K562 (cell line): ENCODE data around the gene PTPN13. TPM values are rescaled to one million over a fixed set of nuclear protein-coding genes. Genes with fewer than 3 reads are reported as not detected.

Source experiments
- ATAC-seq: fragments of 200-7000 bp; cut with Tn5 transposase; 3 replicates; pipeline ENCODE4 v1.9.1; 2020; ENCODE audit warnings: moderate library complexity
- BruUV-seq: library from RNA; stranded (reverse); fragments of 400-500 nt; replicated peaks from 2 replicates; lab custom pipeline; 2021; lab: Mats Ljungman, UMichigan
- CTCF ChIA-PET: fragments of 300-600 bp; formaldehyde crosslinking; extraction: SDS; loops from one replicate; lab custom pipeline; 2021; ENCODE audit warnings: low intra/inter-chr PET ratio; lab: Yijun Ruan, JAX
- POLR2A ChIA-PET: fragments of 300-600, 350-650 bp; sonication (Branson Sonifier 250); formaldehyde crosslinking; extraction: SDS; loops from one replicate; lab custom pipeline; 2021; ENCODE audit warnings: antibody characterized with exemption, inconsistent platforms; lab: Yijun Ruan, JAX
- DNase-seq, 4 experiments: peaks; one replicate each; pipeline versions ENCODE4 v3.0.0 to v3.0.0-alpha.2; 2011 to 2018; ENCODE audit warnings: low spot score in 3 of 4, mixed read lengths in 3 of 4; ENCODE audit errors: extremely low read depth in 1 of 4
- FAIRE-seq: peaks from 2 replicates; lab custom pipeline; 2011; peaks lifted over from hg19 to GRCh38; lab: Jason Lieb, UNC
- H2AFZ ChIP-seq: 2 replicates; pipeline ENCODE4 v1.6.0; 2011; ENCODE audit warnings: low read depth, low read length, control low read depth, inconsistent platforms
- H3K27ac ChIP-seq: fragments of 200-600 bp; 3 replicates; pipeline ENCODE4 v1.8.0; 2011; ENCODE audit warnings: low read depth, mild to moderate bottlenecking, control low read depth, inconsistent platforms, low read length, moderate library complexity, mixed read lengths; ENCODE audit errors: extremely low read depth
- H3K27me3 ChIP-seq, 2 experiments: fragments of 300-600 bp in 1 of 2; 2 replicates in 1 of 2; 3 replicates in 1 of 2; pipeline versions ENCODE4 v1.6.0 to v1.8.0; 2011; ENCODE audit warnings: inconsistent platforms in 2 of 2, low read length in 2 of 2, mild to moderate bottlenecking in 1 of 2, mixed read lengths in 1 of 2, moderate library complexity in 1 of 2; ENCODE audit not compliant: control insufficient read depth in 2 of 2, insufficient read depth in 2 of 2
- H3K36me3 ChIP-seq: fragments of 300-600 bp; 3 replicates; pipeline ENCODE4 v1.8.0; 2011; ENCODE audit warnings: mild to moderate bottlenecking, low read length, inconsistent platforms; ENCODE audit not compliant: control insufficient read depth, insufficient read depth
- H3K4me1 ChIP-seq, 2 experiments: fragments of 200-600 bp in 1 of 2; replicated peaks in 1 of 2; 2 replicates in 1 of 2; 3 replicates in 1 of 2; pipeline versions ENCODE4 v1.5.1 to v1.8.0; 2011; ENCODE audit warnings: inconsistent platforms in 2 of 2, low read length in 2 of 2, mild to moderate bottlenecking in 1 of 2, mixed read lengths in 1 of 2, moderate library complexity in 1 of 2; ENCODE audit not compliant: control insufficient read depth in 2 of 2, insufficient read depth in 2 of 2
- H3K4me2 ChIP-seq: 2 replicates; pipeline ENCODE4 v1.6.1; 2011; ENCODE audit warnings: low read length, control low read depth, inconsistent platforms, mixed read lengths; ENCODE audit not compliant: insufficient read depth
- H3K4me3 ChIP-seq: fragments of 200-600 bp; sonication (generic), shearing (Covaris generic); 2 replicates; pipeline ENCODE4 v1.5.1; 2016; ENCODE audit warnings: control low read depth, inconsistent platforms
- H3K79me2 ChIP-seq: fragments of 200-600 bp; 3 replicates; pipeline ENCODE4 v1.8.0; 2011; ENCODE audit warnings: low read length, inconsistent platforms; ENCODE audit not compliant: control insufficient read depth, insufficient read depth
- H3K9ac ChIP-seq, 2 experiments: 2 replicates each; pipeline versions ENCODE4 v1.6.0 to v1.6.1; 2011; ENCODE audit warnings: low read depth in 2 of 2, low read length in 2 of 2, control low read depth in 1 of 2, inconsistent platforms in 1 of 2, mild to moderate bottlenecking in 1 of 2, mixed read lengths in 1 of 2; ENCODE audit not compliant: insufficient read depth in 1 of 2
- H3K9me1 ChIP-seq: one replicate; pipeline ENCODE4 v1.6.0; 2011; ENCODE audit warnings: inconsistent platforms, mild to moderate bottlenecking, low read length, moderate library complexity; ENCODE audit not compliant: control insufficient read depth, insufficient read depth
- H3K9me3 ChIP-seq: replicated peaks from 2 replicates; pipeline ENCODE4 v1.5.1; 2011; ENCODE audit warnings: low read depth, low read length, inconsistent platforms; ENCODE audit not compliant: control insufficient read depth, insufficient read depth
- H4K20me1 ChIP-seq: replicated peaks from 2 replicates; pipeline ENCODE4 v1.6.1; 2011; ENCODE audit warnings: low read length, inconsistent platforms, mixed read lengths; ENCODE audit not compliant: control insufficient read depth, insufficient read depth
- BMI1 ChIP-seq: fragments of 150-350 bp; IDR thresholded peaks from 2 replicates; pipeline ENCODE4 v1.6.1; 2014; ENCODE audit warnings: low read length
- DMBX1 ChIP-seq: fragments of 250-450 bp; sonication (Bioruptor Pico); IDR thresholded peaks from 2 replicates; pipeline ENCODE4 v1.8.0; 2022; ENCODE audit warnings: inconsistent platforms, mild to moderate bottlenecking, moderate library complexity, borderline replicate concordance
- GABPA ChIP-seq: fragments of 200-800 bp; sonication (Bioruptor generic); conservative IDR thresholded peaks from 2 replicates; pipeline ENCODE4 v1.6.1; 2016; ENCODE audit warnings: low read depth, missing genetic modification characterization, missing compliant biosample characterization
- HDAC1 ChIP-seq, 2 experiments: fragments of 450-650 bp; IDR thresholded peaks; 2 replicates each; pipeline ENCODE4 v1.6.1; 2016 to 2017; ENCODE audit warnings: inconsistent platforms in 1 of 2, mild to moderate bottlenecking in 1 of 2, moderate library complexity in 1 of 2
- HMG20A ChIP-seq: fragments of 450-650 bp; formaldehyde crosslinking; conservative IDR thresholded peaks from 2 replicates; pipeline ENCODE4 v1.4.0; 2020; ENCODE audit warnings: mild to moderate bottlenecking, mixed read lengths
- HSF4 ChIP-seq: fragments of 250-450 bp; sonication (Bioruptor Pico); IDR thresholded peaks from 2 replicates; pipeline ENCODE4 v2.1.2; 2022; ENCODE audit warnings: mild to moderate bottlenecking, moderate library complexity, borderline replicate concordance
- MCM7 ChIP-seq, 2 experiments: fragments of 450-650 bp; IDR thresholded peaks; 2 replicates each; pipeline ENCODE4 v1.6.1; 2016 to 2018
- NFYB ChIP-seq: IDR thresholded peaks from 2 replicates; pipeline ENCODE4 v1.6.1; 2011; ENCODE audit warnings: mild to moderate bottlenecking, moderate library complexity; ENCODE audit not compliant: insufficient read length; ENCODE audit errors: extremely low read depth
- PCBP2 ChIP-seq: fragments of 200-400 bp; formaldehyde crosslinking; IDR thresholded peaks from 2 replicates; pipeline ENCODE4 v1.6.1; 2018; ENCODE audit warnings: low read length, low read depth, mild to moderate bottlenecking, moderate library complexity; ENCODE audit not compliant: poor library complexity, severe bottlenecking
- PRMT5 ChIP-seq: sonication (generic); formaldehyde crosslinking; IDR thresholded peaks from 2 replicates; pipeline ENCODE4 v1.5.0; 2020; ENCODE audit warnings: missing genetic modification reagents
- PURB ChIP-seq: sonication (generic); formaldehyde crosslinking; IDR thresholded peaks from 2 replicates; pipeline ENCODE4 v1.9.0; 2021; ENCODE audit warnings: low read depth, mild to moderate bottlenecking, missing genetic modification reagents
- SETDB1 ChIP-seq: IDR thresholded peaks from one replicate; pipeline ENCODE4 v1.6.1; 2012; ENCODE audit warnings: low read length, control low read depth, inconsistent platforms
- WHSC1 ChIP-seq: IDR thresholded peaks from one replicate; pipeline ENCODE4 v1.6.1; 2012; ENCODE audit warnings: low read length, control low read depth, inconsistent platforms
- ZHX1 ChIP-seq: fragments of 150-350 bp; conservative IDR thresholded peaks from 2 replicates; pipeline ENCODE4 v1.6.1; 2014; ENCODE audit warnings: low read length
- ZNF699 ChIP-seq: fragments of 250-450 bp; sonication (Bioruptor Pico); IDR thresholded peaks from 2 replicates; pipeline ENCODE4 v1.8.0; 2021; ENCODE audit warnings: mild to moderate bottlenecking, moderate library complexity; ENCODE audit not compliant: insufficient replicate concordance
- ZNF764 ChIP-seq: fragments of 250-450 bp; sonication (Bioruptor Pico); IDR thresholded peaks from 2 replicates; pipeline ENCODE4 v1.4.0; 2020; ENCODE audit warnings: low read depth, mild to moderate bottlenecking, moderate library complexity
- WGBS: fragments of 100-300 bp; shearing (Covaris generic); methylation state at CpG from one replicate; pipeline ENCODE4 v1.1.6; 2016; ENCODE audit warnings: low coverage, mixed read lengths; ENCODE audit not compliant: insufficient coverage; ENCODE audit errors: missing lambda C conversion rate; 5-methylcytosine and 5-hydroxymethylcytosine counted together
- in situ Hi-C: fragments of 300-500 bp; cut with MboI; formaldehyde crosslinking; loops from 4 replicates; pipeline ENCODE4 v1.15.0; 2018; ENCODE audit warnings: inconsistent platforms, mixed read lengths
- intact Hi-C: fragments of 100-400 bp; cut with micrococcal nuclease; formaldehyde crosslinking; loops from 2 replicates; pipeline ENCODE4 v1.14.2; 2022
- polyA plus RNA-seq, 8 experiments: library from polyadenylated mRNA; depleted of rRNA in 4 of 8; stranded (reverse) in 5 of 8; unstranded in 3 of 8; fragments of >200 nt; fragmentation: Nextera tagmentation in 2 of 8; fragmentation: Illumina TruSeq in 1 of 8; extraction: Ambion mirVana in 2 of 8; extraction: Trizol in 1 of 8; gene quantifications; 2 replicates each; pipeline versions ENCODE4 v1.2.1 to v1.2.3, GENCODE V29; 2011 to 2014; ENCODE audit warnings: inconsistent platforms in 1 of 8, missing spikeins in 1 of 8
- total RNA-seq, 7 experiments: library from RNA; depleted of rRNA in 6 of 7; stranded (reverse); fragments of >200 nt in 6 of 7; fragmentation: Illumina TruSeq in 2 of 7; extraction: Trizol in 2 of 7; gene quantifications; 2 replicates each; pipeline versions ENCODE4 v1.2.1 to v1.2.3, GENCODE V29; 2011 to 2021; ENCODE audit warnings: low replicate concordance in 1 of 7
- TF ChIP-seq, protein P1 (sequence below): fragments of 250-450 bp; sonication (Bioruptor Pico); IDR thresholded peaks from 2 replicates; pipeline ENCODE4 v1.5.0; 2021
- TF ChIP-seq, protein P2 (sequence below): sonication (generic); formaldehyde crosslinking; IDR thresholded peaks from 2 replicates; pipeline ENCODE4 v1.8.1; 2023; ENCODE audit warnings: mild to moderate bottlenecking, missing genetic modification reagents, moderate library complexity

PTPN13 gene
- total and polyA plus RNA-seq, 9 of the 15 experiments (the other 6 are each of a cell fraction or from before 2014, with no cell fraction given) = 0.33 TPM; not detected in 8

DNA sequence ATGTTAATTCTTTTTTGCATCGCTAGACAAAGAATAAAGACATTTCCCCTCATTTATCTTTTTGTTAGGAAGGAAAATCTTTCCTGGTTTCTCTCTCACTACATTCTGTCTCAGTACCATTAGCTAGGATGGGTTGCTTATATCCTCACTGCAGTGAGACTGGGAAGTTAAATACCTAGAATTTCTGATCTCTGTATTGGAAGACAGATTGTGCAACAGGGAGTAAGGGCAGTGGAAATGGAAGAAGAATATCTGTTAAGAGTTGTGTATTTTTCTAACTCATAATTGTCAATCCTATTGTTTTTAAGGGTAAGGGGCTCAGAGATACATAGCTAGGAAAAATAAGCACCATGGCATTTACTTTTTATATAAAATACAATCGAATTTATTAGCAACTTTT is 19.6 kb downstream of the PTPN13 start:
- FAIRE-seq (no peak), DNase-seq (no peak), ATAC-seq (no peak)
- no TSS peak for BruUV-seq
- no peak overlapping the region for H3K9ac ChIP-seq
- no peaks in the 10 kb centered on the region for H4K20me1 ChIP-seq
- WGBS = 0% methylated on average over 2 of the region's 2 CpGs
- ChIA-PET POLR2A (no interaction called here), CTCF (no interaction called here)
- no peak overlapping the region for H3K27ac ChIP-seq
- no peaks in the 10 kb centered on the region for H3K9me1 ChIP-seq
- H3K4me1 ChIP-seq = no peaks in the 10 kb centered on the region
- in situ Hi-C loops (no loop called here), intact Hi-C loops (no loop called here)
- no peaks in the 10 kb centered on the region for H3K79me2 ChIP-seq
- H3K4me2 ChIP-seq = no peak overlapping the region
- H2AFZ ChIP-seq = no peak overlapping the region
- no peaks in the 10 kb centered on the region for H3K9me3 ChIP-seq
- no peaks in the 10 kb centered on the region for H3K27me3 ChIP-seq
- H3K36me3 ChIP-seq = no peaks in the 10 kb centered on the region
- H3K4me3 ChIP-seq = no peak overlapping the region
- no peak for TF ChIP-seq PURB (CRISPR knock-in tag)
- TF ChIP-seq SETDB1 = no peak
- no peak for TF ChIP-seq ZNF764 (CRISPR knock-in tag)
- TF ChIP-seq GABPA = no peak
- TF ChIP-seq ZNF699 (CRISPR knock-in tag) = no peak
- no peak for TF ChIP-seq HSF4
- TF ChIP-seq NFYB = no peak
- no peak for TF ChIP-seq HMG20A (CRISPR knock-in tag)
- no peak for TF ChIP-seq PRMT5 (CRISPR knock-in tag)
- TF ChIP-seq BMI1 = no peak
- TF ChIP-seq DMBX1 (CRISPR knock-in tag) = no peak
- TF ChIP-seq WHSC1 = no peak
- no peak for TF ChIP-seq PCBP2
- TF ChIP-seq, protein P1, sequence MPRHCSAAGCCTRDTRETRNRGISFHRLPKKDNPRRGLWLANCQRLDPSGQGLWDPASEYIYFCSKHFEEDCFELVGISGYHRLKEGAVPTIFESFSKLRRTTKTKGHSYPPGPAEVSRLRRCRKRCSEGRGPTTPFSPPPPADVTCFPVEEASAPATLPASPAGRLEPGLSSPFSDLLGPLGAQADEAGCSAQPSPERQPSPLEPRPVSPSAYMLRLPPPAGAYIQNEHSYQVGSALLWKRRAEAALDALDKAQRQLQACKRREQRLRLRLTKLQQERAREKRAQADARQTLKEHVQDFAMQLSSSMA (CRISPR knock-in tag) = no peak
- no peak for TF ChIP-seq ZHX1
- TF ChIP-seq HDAC1 (IDR thresholded peaks at IDR 0.05) = no peak
- no peak for TF ChIP-seq MCM7 (IDR thresholded peaks at IDR 0.05)
- TF ChIP-seq, protein P2, sequence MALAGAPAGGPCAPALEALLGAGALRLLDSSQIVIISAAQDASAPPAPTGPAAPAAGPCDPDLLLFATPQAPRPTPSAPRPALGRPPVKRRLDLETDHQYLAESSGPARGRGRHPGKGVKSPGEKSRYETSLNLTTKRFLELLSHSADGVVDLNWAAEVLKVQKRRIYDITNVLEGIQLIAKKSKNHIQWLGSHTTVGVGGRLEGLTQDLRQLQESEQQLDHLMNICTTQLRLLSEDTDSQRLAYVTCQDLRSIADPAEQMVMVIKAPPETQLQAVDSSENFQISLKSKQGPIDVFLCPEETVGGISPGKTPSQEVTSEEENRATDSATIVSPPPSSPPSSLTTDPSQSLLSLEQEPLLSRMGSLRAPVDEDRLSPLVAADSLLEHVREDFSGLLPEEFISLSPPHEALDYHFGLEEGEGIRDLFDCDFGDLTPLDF (CRISPR knock-in tag) = no peak
